HL-60 (cell line): ENCODE measurements around the gene COMP.

ENCODE experiments used
- CTCF ChIP-seq: IDR thresholded peaks from one replicate; pipeline ENCODE4 v1.5.1; 2011; ENCODE audit warnings: low read length, control low read depth, inconsistent platforms; ENCODE audit not compliant: insufficient read depth
- GABPA ChIP-seq: IDR thresholded peaks from 2 replicates; pipeline ENCODE4 v1.6.1; 2012; ENCODE audit warnings: low read depth
- POLR2AphosphoS5 ChIP-seq: IDR thresholded peaks from 2 replicates; pipeline ENCODE4 v1.6.1; 2012; ENCODE audit warnings: low read depth
- REST ChIP-seq: IDR thresholded peaks from 2 replicates; pipeline ENCODE4 v1.6.1; 2012; ENCODE audit warnings: low read depth; ENCODE audit not compliant: insufficient replicate concordance
- SPI1 ChIP-seq: IDR thresholded peaks from 2 replicates; pipeline ENCODE4 v1.6.1; 2012; ENCODE audit warnings: low read depth, mild to moderate bottlenecking, borderline replicate concordance

- no peak for TF ChIP-seq CTCF
- no peak for TF ChIP-seq REST
- TF ChIP-seq POLR2AphosphoS5: no peak
- TF ChIP-seq GABPA: no peak
- no peak for TF ChIP-seq SPI1
Observed at GRCh38 chr19:18817574-18817973, 26.5 kb upstream of the COMP start.
